Measurements from ENCODE around the gene ZNF556. TPM values are rescaled to one million over a fixed set of nuclear protein-coding genes. Genes with fewer than 3 reads are reported as not detected.

The ZNF556 gene
- polyA plus RNA-seq, 1 of the 3 experiments (the other 2 are of a cell fraction), result 0.46 TPM

- no peak overlapping the region for H3K27ac ChIP-seq (ENCODE audit: low read depth in 2 of 2, low read length in 1 of 2)
- no peaks in the 10 kb centered on the region for H3K27me3 ChIP-seq (ENCODE audit: insufficient read depth)
- H4K20me1 ChIP-seq (ENCODE audit: insufficient read depth), result no peaks in the 10 kb centered on the region
- no peaks in the 10 kb centered on the region for H3K36me3 ChIP-seq (replicated peaks in 1 of 2; ENCODE audit: control insufficient read depth in 1 of 2, insufficient read depth in 2 of 2, low read length in 1 of 2)
- H3K4me1 ChIP-seq (ENCODE audit: control insufficient read depth in 1 of 2, insufficient read depth in 2 of 2, low read depth in 1 of 2, low read length in 1 of 2), result peaks cover 0 to 6% of the 10 kb centered on the region in 2 experiments; a peak in 1 of 4 replicates
- H3K9ac ChIP-seq, result no peak overlapping the region
- peaks cover 47% of the 10 kb centered on the region; the same call in 1 of the 2 replicates for H3K79me2 ChIP-seq (ENCODE audit: insufficient read depth)
- POLR2A ChIA-PET, result no interaction called here
- no peak for DNase-seq
- no peak overlapping the region for H2AFZ ChIP-seq (ENCODE audit: low read depth)
- no peaks in the 10 kb centered on the region for H3K9me2 ChIP-seq
- no peak overlapping the region for H3K4me3 ChIP-seq (ENCODE audit: low read depth in 2 of 2, low read length in 1 of 2)
- no peaks in the 10 kb centered on the region for H3K9me3 ChIP-seq
- CTCF ChIA-PET, result interaction anchor here (2.0 kb wide), 1 partner anchor 19 kb away, joined by 7 read pairs; no protein-coding TSS in a partner anchor
- H3K4me2 ChIP-seq, result no peak overlapping the region
- peaks cover 9% of the 10 kb centered on the region for H3F3A ChIP-seq (replicated peaks; ENCODE audit: insufficient read depth)
- 92% methylated on average over 11 of the region's 11 CpGs for WGBS (ENCODE audit: low lambda C conversion rate)
- TF ChIP-seq CTCF (IDR thresholded peaks at IDR 0.05) (no peak), SIN3A (IDR thresholded peaks at IDR 0.05; ENCODE audit: borderline replicate concordance, low read depth, low read length) (no peak), REST (IDR thresholded peaks at IDR 0.05; ENCODE audit: low read depth, low read length) (no peak), ZBTB33 (IDR thresholded peaks at IDR 0.05; ENCODE audit: borderline replicate concordance, low read depth) (no peak), RAD21 (IDR thresholded peaks at IDR 0.05; ENCODE audit: low read length) (no peak), EZH2phosphoT487 (IDR thresholded peaks at IDR 0.05; ENCODE audit: borderline replicate concordance, low read depth) (no peak), PBX3 (IDR thresholded peaks at IDR 0.05) (no peak), GABPA (IDR thresholded peaks at IDR 0.05; ENCODE audit: low read depth) (no peak), USF1 (IDR thresholded peaks at IDR 0.05; ENCODE audit: borderline replicate concordance, low read depth) (no peak), ELF1 (IDR thresholded peaks at IDR 0.05) (no peak), SMC3 (IDR thresholded peaks at IDR 0.05; ENCODE audit: low read depth, low read length) (no peak), IRF3 (IDR thresholded peaks at IDR 0.05; ENCODE audit: low read depth, low read length) (no peak)
Observed at GRCh38 chr19:2905918-2906519, 38.9 kb downstream of the ZNF556 start.

All from SK-N-SH (cell line).